K562 (cell line): Measurements from ENCODE around the gene TKT. TPM values are rescaled to one million over a fixed set of nuclear protein-coding genes. Genes with fewer than 3 reads are reported as not detected.

Experiments
- ATAC-seq: fragments of 200-7000 bp; cut with Tn5 transposase; 3 replicates; pipeline ENCODE4 v1.9.1; 2020; ENCODE audit warnings: moderate library complexity
- BruUV-seq: library from RNA; stranded (reverse); fragments of 400-500 nt; replicated peaks from 2 replicates; lab custom pipeline; 2021; lab: Mats Ljungman, UMichigan
- CTCF ChIA-PET: fragments of 300-600 bp; formaldehyde crosslinking; extraction: SDS; loops from one replicate; lab custom pipeline; 2021; ENCODE audit warnings: low intra/inter-chr PET ratio; lab: Yijun Ruan, JAX
- POLR2A ChIA-PET: fragments of 300-600, 350-650 bp; sonication (Branson Sonifier 250); formaldehyde crosslinking; extraction: SDS; loops from one replicate; lab custom pipeline; 2021; ENCODE audit warnings: antibody characterized with exemption, inconsistent platforms; lab: Yijun Ruan, JAX
- DNase-seq, 4 experiments: peaks; one replicate each; pipeline versions ENCODE4 v3.0.0 to v3.0.0-alpha.2; 2011 to 2018; ENCODE audit warnings: low spot score in 3 of 4, mixed read lengths in 3 of 4; ENCODE audit errors: extremely low read depth in 1 of 4
- FAIRE-seq: peaks from 2 replicates; lab custom pipeline; 2011; peaks lifted over from hg19 to GRCh38; lab: Jason Lieb, UNC
- H2AFZ ChIP-seq: 2 replicates; pipeline ENCODE4 v1.6.0; 2011; ENCODE audit warnings: low read depth, low read length, control low read depth, inconsistent platforms
- H3K27ac ChIP-seq: fragments of 200-600 bp; 3 replicates; pipeline ENCODE4 v1.8.0; 2011; ENCODE audit warnings: low read depth, mild to moderate bottlenecking, control low read depth, inconsistent platforms, low read length, moderate library complexity, mixed read lengths; ENCODE audit errors: extremely low read depth
- H3K27me3 ChIP-seq, 2 experiments: fragments of 300-600 bp in 1 of 2; 2 replicates in 1 of 2; 3 replicates in 1 of 2; pipeline versions ENCODE4 v1.6.0 to v1.8.0; 2011; ENCODE audit warnings: inconsistent platforms in 2 of 2, low read length in 2 of 2, mild to moderate bottlenecking in 1 of 2, mixed read lengths in 1 of 2, moderate library complexity in 1 of 2; ENCODE audit not compliant: control insufficient read depth in 2 of 2, insufficient read depth in 2 of 2
- H3K36me3 ChIP-seq: fragments of 300-600 bp; 3 replicates; pipeline ENCODE4 v1.8.0; 2011; ENCODE audit warnings: mild to moderate bottlenecking, low read length, inconsistent platforms; ENCODE audit not compliant: control insufficient read depth, insufficient read depth
- H3K4me1 ChIP-seq, 2 experiments: fragments of 200-600 bp in 1 of 2; replicated peaks in 1 of 2; 2 replicates in 1 of 2; 3 replicates in 1 of 2; pipeline versions ENCODE4 v1.5.1 to v1.8.0; 2011; ENCODE audit warnings: inconsistent platforms in 2 of 2, low read length in 2 of 2, mild to moderate bottlenecking in 1 of 2, mixed read lengths in 1 of 2, moderate library complexity in 1 of 2; ENCODE audit not compliant: control insufficient read depth in 2 of 2, insufficient read depth in 2 of 2
- H3K4me2 ChIP-seq: 2 replicates; pipeline ENCODE4 v1.6.1; 2011; ENCODE audit warnings: low read length, control low read depth, inconsistent platforms, mixed read lengths; ENCODE audit not compliant: insufficient read depth
- H3K4me3 ChIP-seq: fragments of 200-600 bp; sonication (generic), shearing (Covaris generic); 2 replicates; pipeline ENCODE4 v1.5.1; 2016; ENCODE audit warnings: control low read depth, inconsistent platforms
- H3K79me2 ChIP-seq: fragments of 200-600 bp; 3 replicates; pipeline ENCODE4 v1.8.0; 2011; ENCODE audit warnings: low read length, inconsistent platforms; ENCODE audit not compliant: control insufficient read depth, insufficient read depth
- H3K9ac ChIP-seq, 2 experiments: 2 replicates each; pipeline versions ENCODE4 v1.6.0 to v1.6.1; 2011; ENCODE audit warnings: low read depth in 2 of 2, low read length in 2 of 2, control low read depth in 1 of 2, inconsistent platforms in 1 of 2, mild to moderate bottlenecking in 1 of 2, mixed read lengths in 1 of 2; ENCODE audit not compliant: insufficient read depth in 1 of 2
- H3K9me1 ChIP-seq: one replicate; pipeline ENCODE4 v1.6.0; 2011; ENCODE audit warnings: inconsistent platforms, mild to moderate bottlenecking, low read length, moderate library complexity; ENCODE audit not compliant: control insufficient read depth, insufficient read depth
- H3K9me3 ChIP-seq: replicated peaks from 2 replicates; pipeline ENCODE4 v1.5.1; 2011; ENCODE audit warnings: low read depth, low read length, inconsistent platforms; ENCODE audit not compliant: control insufficient read depth, insufficient read depth
- H4K20me1 ChIP-seq: replicated peaks from 2 replicates; pipeline ENCODE4 v1.6.1; 2011; ENCODE audit warnings: low read length, inconsistent platforms, mixed read lengths; ENCODE audit not compliant: control insufficient read depth, insufficient read depth
- KLF13 ChIP-seq: fragments of 450-650 bp; IDR thresholded peaks from 2 replicates; pipeline ENCODE4 v1.6.1; 2016; ENCODE audit warnings: missing genetic modification characterization, low read depth, mild to moderate bottlenecking, missing compliant biosample characterization, moderate library complexity, borderline replicate concordance
- MEIS2 ChIP-seq: fragments of 450-650 bp; IDR thresholded peaks from 2 replicates; pipeline ENCODE4 v1.6.1; 2014; ENCODE audit warnings: mild to moderate bottlenecking; ENCODE audit not compliant: partially characterized antibody
- RAD21 ChIP-seq, 2 experiments: fragments of 250-450 bp in 1 of 2; fragments of 450-650 bp in 1 of 2; sonication (Bioruptor Pico) in 1 of 2; formaldehyde crosslinking in 1 of 2; IDR thresholded peaks in 1 of 2; conservative IDR thresholded peaks in 1 of 2; 2 replicates each; pipeline versions ENCODE4 v1.4.0 to v1.8.0; 2020 to 2022; ENCODE audit warnings: mild to moderate bottlenecking in 2 of 2, moderate library complexity in 1 of 2
- ZBTB1 ChIP-seq: sonication (generic); formaldehyde crosslinking; IDR thresholded peaks from 2 replicates; pipeline ENCODE4 v1.8.1; 2023; ENCODE audit warnings: missing genetic modification reagents, low read depth, mild to moderate bottlenecking, borderline replicate concordance
- ZNF551 ChIP-seq: fragments of 250-450 bp; sonication (Bioruptor Pico); IDR thresholded peaks from 2 replicates; pipeline ENCODE4 v1.5.0; 2021; ENCODE audit warnings: mild to moderate bottlenecking, moderate library complexity
- ZNF717 ChIP-seq: fragments of 250-450 bp; sonication (Bioruptor Pico); IDR thresholded peaks from 2 replicates; pipeline ENCODE4 v1.5.0; 2021
- ZZZ3 ChIP-seq: fragments of 450-650 bp; IDR thresholded peaks from 2 replicates; pipeline ENCODE4 v1.6.1; 2016; ENCODE audit warnings: antibody characterized with exemption, mild to moderate bottlenecking, moderate library complexity
- WGBS: fragments of 100-300 bp; shearing (Covaris generic); methylation state at CpG from one replicate; pipeline ENCODE4 v1.1.6; 2016; ENCODE audit warnings: low coverage, mixed read lengths; ENCODE audit not compliant: insufficient coverage; ENCODE audit errors: missing lambda C conversion rate; 5-methylcytosine and 5-hydroxymethylcytosine counted together
- in situ Hi-C: fragments of 300-500 bp; cut with MboI; formaldehyde crosslinking; loops from 4 replicates; pipeline ENCODE4 v1.15.0; 2018; ENCODE audit warnings: inconsistent platforms, mixed read lengths
- intact Hi-C: fragments of 100-400 bp; cut with micrococcal nuclease; formaldehyde crosslinking; loops from 2 replicates; pipeline ENCODE4 v1.14.2; 2022
- polyA plus RNA-seq, 8 experiments: library from polyadenylated mRNA; depleted of rRNA in 4 of 8; stranded (reverse) in 5 of 8; unstranded in 3 of 8; fragments of >200 nt; fragmentation: Nextera tagmentation in 2 of 8; fragmentation: Illumina TruSeq in 1 of 8; extraction: Ambion mirVana in 2 of 8; extraction: Trizol in 1 of 8; gene quantifications; 2 replicates each; pipeline versions ENCODE4 v1.2.1 to v1.2.3, GENCODE V29; 2011 to 2014; ENCODE audit warnings: inconsistent platforms in 1 of 8, missing spikeins in 1 of 8
- total RNA-seq, 7 experiments: library from RNA; depleted of rRNA in 6 of 7; stranded (reverse); fragments of >200 nt in 6 of 7; fragmentation: Illumina TruSeq in 2 of 7; extraction: Trizol in 2 of 7; gene quantifications; 2 replicates each; pipeline versions ENCODE4 v1.2.1 to v1.2.3, GENCODE V29; 2011 to 2021; ENCODE audit warnings: low replicate concordance in 1 of 7
- TF ChIP-seq, protein P1 (sequence below), 2 experiments: fragments of 450-650 bp; formaldehyde crosslinking in 1 of 2; IDR thresholded peaks; 2 replicates each; pipeline versions ENCODE4 v1.4.0 to v1.6.1; 2014 to 2020; ENCODE audit warnings: mild to moderate bottlenecking in 2 of 2, borderline replicate concordance in 1 of 2, low read depth in 1 of 2
- TF ChIP-seq, protein P2 (sequence below): fragments of 450-650 bp; IDR thresholded peaks from 2 replicates; pipeline ENCODE4 v1.6.1; 2016

TKT gene
- total and polyA plus RNA-seq, 9 of the 15 experiments (the other 6 are each of a cell fraction or from before 2014, with no cell fraction given), result 58.1 to 401 (median 187) TPM

DNA sequence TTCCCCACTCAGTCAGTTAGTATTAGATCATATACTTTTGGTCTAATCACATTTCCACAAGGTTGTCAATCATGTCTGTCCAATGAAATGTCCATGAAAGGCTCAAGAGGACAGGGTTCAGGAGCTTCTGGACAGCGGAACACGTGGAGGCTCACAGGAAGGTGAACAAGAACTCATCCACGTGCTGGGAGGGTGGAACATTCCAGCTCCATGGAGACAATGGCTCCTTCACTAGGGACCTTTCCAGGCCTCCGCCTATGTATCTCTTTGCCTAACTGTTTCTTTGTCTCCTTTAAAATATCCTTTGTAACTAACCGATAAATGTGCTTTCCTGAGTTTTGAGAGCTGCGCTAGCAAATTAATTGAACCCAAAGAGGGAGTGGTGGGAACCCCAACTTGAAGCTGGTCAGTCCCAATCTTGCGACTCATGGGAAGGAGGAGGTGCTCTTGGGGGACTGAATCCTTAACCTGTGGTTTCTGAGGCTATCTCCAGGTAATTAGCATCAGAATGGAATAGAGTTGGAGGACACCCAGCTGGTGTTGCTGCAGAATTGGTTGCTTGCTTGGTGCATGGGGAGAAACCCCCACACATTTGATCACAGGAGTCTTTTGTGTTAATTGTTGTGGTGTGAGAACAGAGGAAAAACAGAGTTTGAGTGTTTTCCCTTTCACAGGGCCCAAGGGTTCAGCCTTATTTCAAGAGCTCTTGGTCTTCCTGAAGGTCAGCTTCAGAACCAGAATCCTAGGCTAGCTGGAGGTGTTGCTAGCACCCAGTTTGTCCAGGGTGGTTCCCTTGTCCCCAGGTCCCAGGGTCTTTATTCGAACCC lies 3.0 kb upstream of the TKT start:
- FAIRE-seq (peak; percentile 65), DNase-seq (peak in 1 of 4 experiments; percentile 47), ATAC-seq (no peak)
- Histone ChIP-seq H3K4me3 (no peak overlapping the region), H3K9me1 (peaks cover 2% of the 10 kb centered on the region), H3K27me3 (no peaks in the 10 kb centered on the region), H3K36me3 (peaks cover 9% of the 10 kb centered on the region; the same call in 2 of the 3 replicates), H3K4me2 (no peak overlapping the region), H3K4me1 (peaks cover 16 to 24% of the 10 kb centered on the region in 2 experiments; a peak in 4 of 5 replicates), H3K9ac (no peak overlapping the region), H2AFZ (peak overlapping the region; percentile 81), H3K9me3 (no peaks in the 10 kb centered on the region), H3K27ac (peak overlapping the region; percentile 19; the same call in 1 of the 3 replicates), H4K20me1 (peaks cover 12% of the 10 kb centered on the region), H3K79me2 (peaks cover 23% of the 10 kb centered on the region)
- ChIA-PET POLR2A (interaction anchor here (1.2 kb wide), 1 partner anchor 11 kb away, joined by 3 read pairs; no protein-coding TSS in a partner anchor), CTCF (no interaction called here)
- 45% methylated on average over 8 of the region's 8 CpGs for WGBS
- in situ Hi-C loops, result no loop called here
- no TSS peak for BruUV-seq
- intact Hi-C loops, result no loop called here
- TF ChIP-seq ZNF717, result no peak
- TF ChIP-seq KLF13, result no peak
- TF ChIP-seq, protein P1, sequence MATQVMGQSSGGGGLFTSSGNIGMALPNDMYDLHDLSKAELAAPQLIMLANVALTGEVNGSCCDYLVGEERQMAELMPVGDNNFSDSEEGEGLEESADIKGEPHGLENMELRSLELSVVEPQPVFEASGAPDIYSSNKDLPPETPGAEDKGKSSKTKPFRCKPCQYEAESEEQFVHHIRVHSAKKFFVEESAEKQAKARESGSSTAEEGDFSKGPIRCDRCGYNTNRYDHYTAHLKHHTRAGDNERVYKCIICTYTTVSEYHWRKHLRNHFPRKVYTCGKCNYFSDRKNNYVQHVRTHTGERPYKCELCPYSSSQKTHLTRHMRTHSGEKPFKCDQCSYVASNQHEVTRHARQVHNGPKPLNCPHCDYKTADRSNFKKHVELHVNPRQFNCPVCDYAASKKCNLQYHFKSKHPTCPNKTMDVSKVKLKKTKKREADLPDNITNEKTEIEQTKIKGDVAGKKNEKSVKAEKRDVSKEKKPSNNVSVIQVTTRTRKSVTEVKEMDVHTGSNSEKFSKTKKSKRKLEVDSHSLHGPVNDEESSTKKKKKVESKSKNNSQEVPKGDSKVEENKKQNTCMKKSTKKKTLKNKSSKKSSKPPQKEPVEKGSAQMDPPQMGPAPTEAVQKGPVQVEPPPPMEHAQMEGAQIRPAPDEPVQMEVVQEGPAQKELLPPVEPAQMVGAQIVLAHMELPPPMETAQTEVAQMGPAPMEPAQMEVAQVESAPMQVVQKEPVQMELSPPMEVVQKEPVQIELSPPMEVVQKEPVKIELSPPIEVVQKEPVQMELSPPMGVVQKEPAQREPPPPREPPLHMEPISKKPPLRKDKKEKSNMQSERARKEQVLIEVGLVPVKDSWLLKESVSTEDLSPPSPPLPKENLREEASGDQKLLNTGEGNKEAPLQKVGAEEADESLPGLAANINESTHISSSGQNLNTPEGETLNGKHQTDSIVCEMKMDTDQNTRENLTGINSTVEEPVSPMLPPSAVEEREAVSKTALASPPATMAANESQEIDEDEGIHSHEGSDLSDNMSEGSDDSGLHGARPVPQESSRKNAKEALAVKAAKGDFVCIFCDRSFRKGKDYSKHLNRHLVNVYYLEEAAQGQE (IDR thresholded peaks at IDR 0.05; ENCODE audit: borderline replicate concordance), result peak; percentile 11; the same call in 1 of the 2 replicates
- TF ChIP-seq, protein P1 (CRISPR knock-in tag; IDR thresholded peaks at IDR 0.05; ENCODE audit: low read depth), result no peak
- peak in 1 of 2 experiments; percentile 26; a peak in 1 of 4 replicates for TF ChIP-seq RAD21 (CRISPR knock-in tag; conservative IDR thresholded peaks at IDR 0.05 in 1 of 2, IDR thresholded peaks at IDR 0.05 in 1 of 2)
- TF ChIP-seq MEIS2, result peak; percentile 46
- no peak for TF ChIP-seq ZBTB1 (CRISPR knock-in tag)
- no peak for TF ChIP-seq ZZZ3
- TF ChIP-seq ZNF551, result no peak
- TF ChIP-seq, protein P2, sequence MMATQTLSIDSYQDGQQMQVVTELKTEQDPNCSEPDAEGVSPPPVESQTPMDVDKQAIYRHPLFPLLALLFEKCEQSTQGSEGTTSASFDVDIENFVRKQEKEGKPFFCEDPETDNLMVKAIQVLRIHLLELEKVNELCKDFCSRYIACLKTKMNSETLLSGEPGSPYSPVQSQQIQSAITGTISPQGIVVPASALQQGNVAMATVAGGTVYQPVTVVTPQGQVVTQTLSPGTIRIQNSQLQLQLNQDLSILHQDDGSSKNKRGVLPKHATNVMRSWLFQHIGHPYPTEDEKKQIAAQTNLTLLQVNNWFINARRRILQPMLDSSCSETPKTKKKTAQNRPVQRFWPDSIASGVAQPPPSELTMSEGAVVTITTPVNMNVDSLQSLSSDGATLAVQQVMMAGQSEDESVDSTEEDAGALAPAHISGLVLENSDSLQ, result peak; percentile 31; the same call in 1 of the 2 replicates
